Stimulated activated memory B cell treated with anti-CD40 and anti-IgM and Interleukin-4, amounts not matched to agents 10 μg/mL and 1 μg/mL and 100 μg/mL, for 72 hours (primary cell): ENCODE data around the gene BTBD1.

Experiments
- ATAC-seq: fragments of 150-1000 bp; cut with Tn5 transposase; 2 replicates; pipeline ENCODE4 v1.10.0; 2021
- H3K27ac Mint-ChIP-seq: one replicate; pipeline ENCODE4 v1.8.0; 2022; ENCODE audit warnings: mild to moderate bottlenecking, mixed read lengths
- H3K27me3 Mint-ChIP-seq: one replicate; pipeline ENCODE4 v1.8.0; 2022; ENCODE audit warnings: mixed read lengths
- H3K36me3 Mint-ChIP-seq: one replicate; pipeline ENCODE4 v1.8.0; 2022; ENCODE audit warnings: mixed read lengths
- H3K4me1 Mint-ChIP-seq: one replicate; pipeline ENCODE4 v1.8.0; 2022; ENCODE audit warnings: mixed read lengths
- H3K4me3 Mint-ChIP-seq: one replicate; pipeline ENCODE4 v1.8.0; 2022; ENCODE audit warnings: mild to moderate bottlenecking, moderate library complexity, mixed read lengths
- H3K9me3 Mint-ChIP-seq: one replicate; pipeline ENCODE4 v1.8.0; 2022; ENCODE audit warnings: mixed read lengths

BTBD1 gene

DNA sequence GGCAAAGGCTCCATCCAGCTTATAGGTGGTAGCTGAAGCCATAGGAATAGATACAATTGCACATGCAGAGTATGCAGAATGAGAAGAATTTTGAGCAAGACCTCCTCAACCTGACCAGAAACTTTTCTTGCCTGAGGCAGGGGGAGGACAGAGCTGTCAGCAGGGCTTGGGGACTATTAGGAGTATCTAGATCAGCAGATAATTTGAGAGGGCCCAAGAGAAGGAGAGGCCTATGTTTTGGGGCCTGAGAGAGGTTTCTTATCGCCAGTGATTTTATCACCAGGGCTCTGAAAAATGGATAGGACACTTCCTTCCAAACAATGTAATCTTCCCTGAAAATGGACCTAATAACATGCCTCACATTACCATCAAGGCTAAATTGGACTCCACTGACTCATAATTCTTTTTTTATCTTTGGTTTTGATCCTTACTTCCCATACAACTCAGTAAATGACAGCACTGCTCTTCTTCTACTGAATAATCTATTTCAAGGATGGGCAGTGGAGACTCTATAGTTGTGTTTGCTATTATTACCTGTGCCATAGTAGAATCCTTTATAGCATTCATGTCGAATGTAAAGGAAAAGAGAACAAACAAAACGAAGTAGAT lies 96.9 kb downstream of the BTBD1 start:
- Mint-ChIP-seq H3K27ac (no peak overlapping the region), H3K27me3 (no peaks in the 10 kb centered on the region), H3K4me3 (no peak overlapping the region), H3K36me3 (no peaks in the 10 kb centered on the region), H3K9me3 (no peaks in the 10 kb centered on the region), H3K4me1 (peaks cover 18% of the 10 kb centered on the region)
- ATAC-seq: no peak

DNA sequence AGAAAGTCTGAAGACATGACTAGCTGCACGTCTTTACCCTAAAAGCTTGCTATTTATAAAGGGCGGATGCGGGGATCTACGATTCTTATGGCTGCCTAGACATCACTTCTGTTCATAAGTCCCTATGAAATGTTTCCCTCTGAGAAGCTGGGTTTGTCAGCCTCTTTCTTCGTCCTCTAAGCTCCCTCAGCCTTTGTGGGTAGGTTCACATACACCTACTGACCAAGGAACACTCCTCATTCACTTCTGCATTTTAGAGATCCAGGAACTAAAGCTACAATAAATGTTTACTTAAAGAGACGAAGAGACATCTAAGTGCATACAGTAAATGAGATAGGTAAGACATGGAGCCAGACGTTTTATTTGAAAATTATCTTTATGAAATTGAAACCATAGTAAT lies 97.7 kb downstream of the BTBD1 start:
- ATAC-seq: no peak
- Mint-ChIP-seq H3K9me3 (no peaks in the 10 kb centered on the region), H3K27ac (no peak overlapping the region), H3K4me3 (no peak overlapping the region), H3K36me3 (no peaks in the 10 kb centered on the region), H3K27me3 (no peaks in the 10 kb centered on the region), H3K4me1 (peaks cover 18% of the 10 kb centered on the region)

DNA sequence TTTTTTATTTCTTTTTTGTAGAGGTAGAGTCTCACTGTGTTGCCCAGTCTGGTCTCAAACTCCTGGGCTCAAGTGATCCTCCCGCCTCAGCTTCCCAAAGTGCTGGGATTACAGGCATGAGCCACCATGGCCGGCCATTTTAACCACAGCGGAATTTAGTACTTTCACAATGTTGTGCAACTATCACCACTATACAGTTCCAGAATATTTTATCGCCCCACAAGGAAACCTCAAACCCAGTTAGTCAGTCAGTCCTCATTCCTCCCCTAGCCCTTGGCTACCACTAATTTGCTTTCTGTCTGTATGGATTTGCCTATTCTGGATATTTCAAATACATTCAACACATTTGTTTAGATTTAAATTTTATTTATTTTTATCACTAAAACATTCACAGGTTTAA lies 99.0 kb downstream of the BTBD1 start:
- Mint-ChIP-seq H3K36me3 (no peaks in the 10 kb centered on the region), H3K4me3 (no peak overlapping the region), H3K27ac (no peak overlapping the region), H3K4me1 (peaks cover 18% of the 10 kb centered on the region), H3K9me3 (no peaks in the 10 kb centered on the region), H3K27me3 (no peaks in the 10 kb centered on the region)
- ATAC-seq: no peak

DNA sequence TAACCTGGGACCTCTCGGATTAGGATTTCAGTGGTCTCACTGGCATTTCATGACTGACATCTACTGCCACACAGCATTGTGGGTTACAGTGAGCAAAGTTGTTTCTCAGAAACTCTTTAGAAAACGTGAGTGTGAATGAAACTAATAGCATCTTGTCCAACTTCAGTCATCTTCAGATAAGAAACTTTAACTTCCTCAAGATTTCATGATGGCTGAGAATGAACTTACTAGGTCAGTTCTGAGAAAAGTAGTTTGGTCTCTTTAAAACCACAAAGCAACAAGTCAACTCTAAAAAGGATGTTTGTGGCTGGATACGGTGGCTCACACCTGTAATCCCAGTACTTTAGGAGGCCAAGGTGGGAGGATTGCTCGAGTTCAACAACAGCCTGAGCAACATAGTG lies 100.4 kb downstream of the BTBD1 start:
- H3K4me1 Mint-ChIP-seq: peaks cover 12% of the 10 kb centered on the region
- no peak overlapping the region for H3K27ac Mint-ChIP-seq
- peak; percentile 79 for ATAC-seq
- no peaks in the 10 kb centered on the region for H3K9me3 Mint-ChIP-seq
- H3K4me3 Mint-ChIP-seq: no peak overlapping the region
- H3K27me3 Mint-ChIP-seq: no peaks in the 10 kb centered on the region
- H3K36me3 Mint-ChIP-seq: no peaks in the 10 kb centered on the region
